OCI-LY1 (cell line): ENCODE results near the gene CACNA1E.

Experiments used
- CTCF ChIP-seq: fragments of 200-600 bp; sonication (generic), shearing (Covaris generic); IDR thresholded peaks from 2 replicates; pipeline ENCODE4 v1.5.1; 2017; ENCODE audit warnings: mild to moderate bottlenecking, antibody characterized with exemption, low read length, moderate library complexity, mixed read lengths
- EZH2 ChIP-seq: fragments of 200-600 bp; sonication (generic), shearing (Covaris generic); IDR thresholded peaks from 2 replicates; pipeline ENCODE4 v1.8.0; 2017; ENCODE audit warnings: borderline replicate concordance, mixed run types, mild to moderate bottlenecking, antibody characterized with exemption, low read length, moderate library complexity, mixed read lengths

DNA sequence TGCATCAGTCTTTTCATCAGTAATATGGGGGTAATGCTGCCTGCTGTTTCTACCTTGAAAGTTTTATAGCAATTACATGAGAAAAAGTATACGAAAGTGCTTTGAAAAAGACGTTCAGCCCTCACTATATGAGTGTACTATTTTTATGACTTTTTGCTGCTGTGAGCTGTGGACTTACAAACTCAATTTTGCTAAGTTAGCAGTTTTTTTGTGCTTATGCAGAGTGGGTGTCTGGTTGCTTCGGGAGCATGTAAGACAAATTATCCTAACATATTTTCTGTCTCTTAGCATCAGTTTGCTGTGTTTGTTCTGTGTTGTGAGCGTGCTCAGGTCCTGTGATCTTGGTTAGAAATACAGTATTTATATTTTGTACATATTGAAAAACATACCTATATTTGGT lies 109.7 kb downstream of the CACNA1E start:
- no peak for TF ChIP-seq CTCF
- no peak for TF ChIP-seq EZH2
